HG02798 (cell line): ENCODE measurements around the gene AGFG2.

Experiments
- ATAC-seq: cut with Tn5 transposase; IDR thresholded peaks from one replicate; pipeline ENCODE4 v1.9.1; 2021; ENCODE audit warnings: mild to moderate bottlenecking; ENCODE audit not compliant: unreplicated experiment, poor library complexity

The AGFG2 gene

GRCh38 chr7:100604976-100605911 is 66.2 kb downstream of the AGFG2 start:
- ATAC-seq = no peak

GRCh38 chr7:100606313-100606712 is 67.3 kb downstream of the AGFG2 start:
- no peak for ATAC-seq

- no peak for ATAC-seq
These were observed 68.1 kb downstream of the AGFG2 start for GRCh38 chr7:100607111-100607510.

- no peak for ATAC-seq
These were observed 71.0 kb downstream of the AGFG2 start for GRCh38 chr7:100609958-100610357.

- ATAC-seq = peak; percentile 94
These were observed 73.2 kb downstream of the AGFG2 start, which contains the start of gene MOSPD3 for GRCh38 chr7:100611983-100612729. TSS of gene MOSPD3 (plus strand) at chr7:100612540. CDS start at chr7:100612792, 252 bp downstream.

- ATAC-seq = no peak
These were observed 73.9 kb downstream of the AGFG2 start for GRCh38 chr7:100612730-100613390.

- no peak for ATAC-seq
These were observed 74.6 kb downstream of the AGFG2 start for GRCh38 chr7:100613412-100614175.

GRCh38 chr7:100614308-100614861 is 75.4 kb downstream of the AGFG2 start:
- no peak for ATAC-seq
